ENCODE measurements around the gene CAMTA1. TPM values are rescaled to one million over a fixed set of nuclear protein-coding genes. Genes with fewer than 3 reads are reported as not detected.
"Not testable (repeated sequence)": the region's sequence is repeated elsewhere in the genome, so short reads cannot be mapped to it uniquely, and the experiment has no call there.

CAMTA1 gene
- total and polyA plus RNA-seq, 8 donors = 13.0 to 54.2 (median 23.6) TPM

GRCh38 chr1:7594714-7595295, 809.6 kb downstream of the CAMTA1 start:
- FAIRE-seq (no peak), ATAC-seq (no peak), DNase-seq (no peak)
- no peak for TF ChIP-seq CTCF (IDR thresholded peaks at IDR 0.05)
- H3K4me1 ChIP-seq = no peaks in the 10 kb centered on the region
- H3K4me3 ChIP-seq = no peak overlapping the region
- H3K27ac ChIP-seq = no peak overlapping the region
- no peaks in the 10 kb centered on the region for H3K9me3 ChIP-seq
- H3K36me3 ChIP-seq = no peaks in the 10 kb centered on the region
- H3K27me3 ChIP-seq = no peaks in the 10 kb centered on the region
- intact Hi-C loops (cut with DNase I) = no loop called here
- WGBS, 2 donors = 81 to 86% methylated on average over 13 of the region's 13 CpGs

- intact Hi-C loops (cut with DNase I) = no loop called here
- WGBS, 2 donors = 70 to 75% methylated on average over 8 of the region's 8 CpGs
- no peak for TF ChIP-seq CTCF (IDR thresholded peaks at IDR 0.05)
- Histone ChIP-seq H3K36me3 (no peaks in the 10 kb centered on the region), H3K9me3 (no peaks in the 10 kb centered on the region), H3K27me3 (no peaks in the 10 kb centered on the region), H3K4me1 (no peaks in the 10 kb centered on the region), H3K27ac (no peak overlapping the region), H3K4me3 (no peak overlapping the region)
- DNase-seq = peak in 1 of 6 donors; percentile 46
- ATAC-seq = no peak
- FAIRE-seq = no peak
These were observed 810.1 kb downstream of the CAMTA1 start for GRCh38 chr1:7595336-7595735.

GRCh38 chr1:7596126-7596965, 811.1 kb downstream of the CAMTA1 start:
- H3K4me1 ChIP-seq = no peaks in the 10 kb centered on the region
- no peaks in the 10 kb centered on the region for H3K36me3 ChIP-seq
- no peaks in the 10 kb centered on the region for H3K27me3 ChIP-seq
- intact Hi-C loops (cut with DNase I) = no loop called here
- H3K9me3 ChIP-seq = no peaks in the 10 kb centered on the region
- no peak for ATAC-seq
- TF ChIP-seq CTCF (IDR thresholded peaks at IDR 0.05) = no peak
- 75 to 79% methylated on average over 10 of the region's 10 CpGs for WGBS, 2 donors
- no peak overlapping the region for H3K4me3 ChIP-seq
- no peak overlapping the region for H3K27ac ChIP-seq
- no peak for FAIRE-seq
- DNase-seq = peak in 1 of 6 donors; percentile 33

DNA sequence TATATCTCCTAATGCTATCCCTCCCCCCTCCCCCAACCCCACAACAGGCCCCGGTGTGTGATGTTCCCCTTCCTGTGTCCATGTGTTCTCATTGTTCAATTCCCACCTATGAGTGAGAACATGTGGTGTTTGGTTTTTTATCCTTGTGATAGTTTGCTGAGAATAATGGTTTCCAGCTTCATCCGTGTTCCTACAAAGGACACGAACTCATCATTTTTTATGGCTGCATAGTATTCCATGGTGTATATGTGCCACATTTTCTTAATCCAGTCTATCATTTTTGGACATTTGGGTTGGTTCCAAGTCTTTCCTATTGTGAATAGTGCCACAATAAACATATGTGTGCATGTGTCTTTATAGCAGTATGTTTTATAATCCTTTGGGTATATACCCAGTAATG, 812.8 kb downstream of the CAMTA1 start:
- H3K36me3 ChIP-seq; ATAC-seq; H3K4me1 ChIP-seq; DNase-seq; H3K9me3 ChIP-seq; H3K27ac ChIP-seq; H3K27me3 ChIP-seq; FAIRE-seq; intact Hi-C loops (cut with DNase I); H3K4me3 ChIP-seq: not testable (repeated sequence)
- WGBS, 2 donors = 77 to 96% methylated on average over 2 of the region's 3 CpGs

GRCh38 chr1:7604906-7605305, 819.7 kb downstream of the CAMTA1 start:
- not testable (repeated sequence) for ATAC-seq, H3K27me3 ChIP-seq

DNA sequence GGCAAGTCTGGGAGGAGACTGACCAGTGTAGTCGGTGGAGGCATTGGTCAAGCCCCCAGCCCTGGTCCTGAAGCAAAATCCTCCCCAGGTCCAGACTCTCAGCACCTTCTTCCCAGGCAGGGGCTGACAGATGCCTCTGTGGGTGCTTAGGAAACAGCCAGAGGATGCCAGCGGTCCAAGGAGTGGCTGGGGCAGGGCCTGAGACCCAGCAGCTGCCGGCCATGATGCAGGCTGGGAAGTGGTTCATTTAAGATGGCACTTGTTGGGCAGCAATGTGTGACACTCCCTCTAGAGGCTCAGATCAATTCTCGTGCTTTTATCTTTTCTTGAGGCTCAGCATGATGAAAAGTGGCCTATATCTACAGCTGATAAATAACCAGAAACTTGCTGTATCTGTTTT, 820.8 kb downstream of the CAMTA1 start:
- no peak for TF ChIP-seq CTCF (IDR thresholded peaks at IDR 0.05)

More at GRCh38 chr1:7604906-7605305, 819.7 kb downstream of the CAMTA1 start:
- WGBS, 2 donors = 75 to 84% methylated on average over 6 of the region's 6 CpGs
- H3K4me3 ChIP-seq; H3K27ac ChIP-seq; H3K4me1 ChIP-seq; FAIRE-seq; H3K9me3 ChIP-seq; intact Hi-C loops (cut with DNase I); H3K36me3 ChIP-seq: not testable (repeated sequence)
- peak in 1 of 6 donors; percentile 37 for DNase-seq

More for the DNA sequence above, 820.8 kb downstream of the CAMTA1 start:
- Histone ChIP-seq H3K9me3 (no peaks in the 10 kb centered on the region), H3K4me1 (peaks cover 0 to 5% (median 0%) of the 10 kb centered on the region in 3 donors), H3K27me3 (no peaks in the 10 kb centered on the region), H3K36me3 (no peaks in the 10 kb centered on the region), H3K4me3 (no peak overlapping the region), H3K27ac (no peak overlapping the region)
- no peak for FAIRE-seq
- no peak for ATAC-seq
- peak in 1 of 6 donors; percentile 29 for DNase-seq
- intact Hi-C loops (cut with DNase I) = no loop called here
- WGBS, 2 donors = 63 to 71% methylated on average over 4 of the region's 4 CpGs
